Measurements from ENCODE around the gene HOXC10. TPM values are rescaled to one million over a fixed set of nuclear protein-coding genes. Genes with fewer than 3 reads are reported as not detected.

Gene HOXC10
- total RNA-seq, 2 donors from 2014 or later, result not detected

DNA sequence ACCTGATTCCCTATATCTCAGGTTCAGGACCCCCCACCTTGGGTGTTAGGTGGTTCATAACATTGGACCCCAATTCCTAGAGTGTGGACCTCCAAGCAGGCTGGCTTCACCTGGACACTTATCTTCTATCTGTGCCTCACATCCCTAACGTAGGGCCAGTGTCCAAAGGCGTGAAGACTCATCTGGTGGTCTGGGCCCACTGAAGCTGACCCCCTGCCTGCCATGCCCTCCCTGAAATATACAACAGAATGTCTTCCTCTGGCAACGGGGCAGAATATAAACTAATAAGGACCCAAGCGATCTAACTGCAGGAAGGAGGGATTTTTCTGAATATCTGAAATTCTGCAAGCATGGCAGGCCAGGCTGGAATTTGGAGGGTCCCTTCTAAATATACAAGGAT, 40.7 kb upstream of the HOXC10 start:
- Mint-ChIP-seq H3K4me3 (no peak overlapping the region), H3K4me1 (ENCODE audit: low read depth) (peaks cover 7% of the 10 kb centered on the region), H3K36me3 (ENCODE audit: insufficient read depth in 2 of 2) (no peaks in the 10 kb centered on the region), H3K9me3 (no peaks in the 10 kb centered on the region), H3K27ac (no peak overlapping the region), H3K27me3 (ENCODE audit: low read depth) (peaks cover 97% of the 10 kb centered on the region)
- ATAC-seq (replicated peaks in 1 of 2) (no peak), DNase-seq (no peak)

DNA sequence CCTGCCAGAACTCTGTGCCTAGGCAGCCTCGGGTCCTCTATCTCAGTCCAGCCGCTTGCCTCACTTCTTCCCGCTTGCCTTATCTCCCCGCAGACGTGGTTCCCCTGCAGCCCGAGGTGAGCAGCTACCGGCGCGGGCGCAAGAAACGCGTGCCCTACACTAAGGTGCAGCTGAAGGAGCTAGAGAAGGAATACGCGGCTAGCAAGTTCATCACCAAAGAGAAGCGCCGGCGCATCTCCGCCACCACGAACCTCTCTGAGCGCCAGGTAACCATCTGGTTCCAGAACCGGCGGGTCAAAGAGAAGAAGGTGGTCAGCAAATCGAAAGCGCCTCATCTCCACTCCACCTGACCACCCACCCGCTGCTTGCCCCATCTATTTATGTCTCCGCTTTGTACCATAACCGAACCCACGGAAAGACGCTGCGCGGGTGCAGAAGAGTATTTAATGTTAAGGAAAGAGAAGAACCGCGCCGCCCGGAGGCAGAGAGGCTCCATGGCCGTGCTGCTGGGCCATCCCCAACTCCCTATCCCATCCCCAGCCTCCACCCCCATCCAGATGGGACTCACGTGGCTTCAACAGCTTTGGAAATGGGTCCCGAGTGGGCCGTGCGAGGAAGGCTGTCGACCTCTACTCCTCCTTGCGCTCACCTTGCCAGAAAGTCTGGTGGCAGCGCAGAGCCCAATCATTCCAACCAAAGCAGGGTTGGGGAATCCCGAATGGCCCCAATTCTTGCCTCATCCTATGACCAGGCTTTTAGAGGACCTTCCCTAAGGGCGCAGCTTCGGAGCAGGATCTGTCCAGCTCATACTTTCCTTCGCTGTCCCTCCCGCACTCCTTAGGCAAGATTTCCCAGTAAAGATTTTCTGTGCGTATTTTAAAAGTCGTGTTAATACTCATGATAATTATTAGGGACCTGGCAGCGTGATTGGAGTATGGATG, 39.8 kb upstream of the HOXC10 start:
- H3K36me3 Mint-ChIP-seq (ENCODE audit: insufficient read depth in 2 of 2), result no peaks in the 10 kb centered on the region
- no peaks in the 10 kb centered on the region for H3K9me3 Mint-ChIP-seq
- H3K4me3 Mint-ChIP-seq, result no peak overlapping the region
- no peak overlapping the region for H3K27ac Mint-ChIP-seq
- peaks cover 96% of the 10 kb centered on the region for H3K27me3 Mint-ChIP-seq (ENCODE audit: low read depth)
- no peak for DNase-seq
- H3K4me1 Mint-ChIP-seq (ENCODE audit: low read depth), result peaks cover 7% of the 10 kb centered on the region
- ATAC-seq (replicated peaks in 1 of 2), result no peak

GRCh38 chr12:53947743-53948142, 37.2 kb upstream of the HOXC10 start:
- DNase-seq (no peak), ATAC-seq (replicated peaks in 1 of 2) (no peak)
- Mint-ChIP-seq H3K36me3 (ENCODE audit: insufficient read depth in 2 of 2) (no peaks in the 10 kb centered on the region), H3K4me1 (ENCODE audit: low read depth) (peaks cover 22% of the 10 kb centered on the region), H3K9me3 (no peaks in the 10 kb centered on the region), H3K4me3 (no peak overlapping the region), H3K27ac (no peak overlapping the region), H3K27me3 (ENCODE audit: low read depth) (peaks cover 96% of the 10 kb centered on the region)

- DNase-seq, result no peak
- Mint-ChIP-seq H3K27me3 (ENCODE audit: low read depth) (peaks cover 96% of the 10 kb centered on the region), H3K27ac (no peak overlapping the region), H3K4me3 (no peak overlapping the region), H3K4me1 (ENCODE audit: low read depth) (peaks cover 32% of the 10 kb centered on the region), H3K9me3 (no peaks in the 10 kb centered on the region), H3K36me3 (ENCODE audit: insufficient read depth in 2 of 2) (no peaks in the 10 kb centered on the region)
- no peak for ATAC-seq (replicated peaks in 1 of 2)
Measured at GRCh38 chr12:53948650-53949593, 36.0 kb upstream of the HOXC10 start.

GRCh38 chr12:53949631-53950436, 35.1 kb upstream of the HOXC10 start:
- H3K4me1 Mint-ChIP-seq (ENCODE audit: low read depth), result peaks cover 32% of the 10 kb centered on the region
- peak in 1 of 2 donors; percentile 5 for ATAC-seq (replicated peaks in 1 of 2)
- no peak for DNase-seq
- no peak overlapping the region for H3K27ac Mint-ChIP-seq
- no peak overlapping the region for H3K4me3 Mint-ChIP-seq
- H3K27me3 Mint-ChIP-seq (ENCODE audit: low read depth), result peaks cover 96% of the 10 kb centered on the region
- H3K36me3 Mint-ChIP-seq (ENCODE audit: insufficient read depth in 2 of 2), result no peaks in the 10 kb centered on the region
- no peaks in the 10 kb centered on the region for H3K9me3 Mint-ChIP-seq

DNA sequence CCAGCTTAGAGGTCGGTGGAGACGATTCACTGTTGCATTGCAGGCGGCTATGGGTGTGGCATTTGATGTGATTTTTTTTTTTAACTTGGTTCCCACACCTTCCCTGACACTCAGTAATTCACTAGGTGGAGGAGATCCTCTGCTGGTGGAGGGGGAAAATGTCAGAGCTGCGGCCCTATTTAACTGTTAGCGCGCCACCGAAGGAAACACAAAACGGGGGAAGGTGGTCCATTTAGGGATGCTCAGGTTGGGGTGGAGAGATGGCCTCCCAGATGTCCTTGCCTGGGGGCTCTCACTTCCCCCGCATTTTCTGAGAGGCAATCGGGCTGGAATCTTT, 34.5 kb upstream of the HOXC10 start:
- DNase-seq, result no peak
- Mint-ChIP-seq H3K36me3 (ENCODE audit: insufficient read depth in 2 of 2) (no peaks in the 10 kb centered on the region), H3K4me1 (ENCODE audit: low read depth) (peaks cover 27% of the 10 kb centered on the region)

GRCh38 chr12:53950789-53951576, 34.0 kb upstream of the HOXC10 start:
- ATAC-seq (replicated peaks in 1 of 2) (peak in 1 of 2 donors; percentile 9), DNase-seq (no peak)
- Mint-ChIP-seq H3K27me3 (ENCODE audit: low read depth) (peaks cover 90% of the 10 kb centered on the region), H3K4me3 (peak overlapping the region in 1 of 2 donors; percentile 22), H3K4me1 (ENCODE audit: low read depth) (peaks cover 30% of the 10 kb centered on the region), H3K36me3 (ENCODE audit: insufficient read depth in 2 of 2) (no peaks in the 10 kb centered on the region), H3K9me3 (no peaks in the 10 kb centered on the region), H3K27ac (no peak overlapping the region)

More for the DNA sequence above, 34.5 kb upstream of the HOXC10 start:
- H3K9me3 Mint-ChIP-seq, result no peaks in the 10 kb centered on the region
- H3K27ac Mint-ChIP-seq, result peak overlapping the region; percentile 44
- no peak overlapping the region for H3K4me3 Mint-ChIP-seq
- peak in 1 of 2 donors; percentile 18 for ATAC-seq (replicated peaks in 1 of 2)
- peaks cover 90% of the 10 kb centered on the region for H3K27me3 Mint-ChIP-seq (ENCODE audit: low read depth)

- ATAC-seq (replicated peaks in 1 of 2) (no peak), DNase-seq (no peak)
- no peaks in the 10 kb centered on the region for H3K9me3 Mint-ChIP-seq
- peak overlapping the region in 1 of 2 donors; percentile 22 for H3K4me3 Mint-ChIP-seq
- peaks cover 90% of the 10 kb centered on the region for H3K27me3 Mint-ChIP-seq (ENCODE audit: low read depth)
- no peaks in the 10 kb centered on the region for H3K36me3 Mint-ChIP-seq (ENCODE audit: insufficient read depth in 2 of 2)
- peak overlapping the region; percentile 57 for H3K27ac Mint-ChIP-seq
- H3K4me1 Mint-ChIP-seq (ENCODE audit: low read depth), result peaks cover 38% of the 10 kb centered on the region
Measured at GRCh38 chr12:53951577-53952334, 33.2 kb upstream of the HOXC10 start.

- no peaks in the 10 kb centered on the region for H3K9me3 Mint-ChIP-seq
- H3K36me3 Mint-ChIP-seq (ENCODE audit: insufficient read depth in 2 of 2), result no peaks in the 10 kb centered on the region
- peak overlapping the region; percentile 57 for H3K27ac Mint-ChIP-seq
- H3K4me1 Mint-ChIP-seq (ENCODE audit: low read depth), result peaks cover 40% of the 10 kb centered on the region
- peaks cover 90% of the 10 kb centered on the region for H3K27me3 Mint-ChIP-seq (ENCODE audit: low read depth)
- H3K4me3 Mint-ChIP-seq, result peak overlapping the region in 1 of 2 donors; percentile 17
- DNase-seq, result no peak
- no peak for ATAC-seq (replicated peaks in 1 of 2)
Measured at GRCh38 chr12:53952335-53952694, 32.6 kb upstream of the HOXC10 start.

GRCh38 chr12:53952871-53953734, 31.8 kb upstream of the HOXC10 start:
- no peaks in the 10 kb centered on the region for H3K9me3 Mint-ChIP-seq
- peaks cover 40% of the 10 kb centered on the region for H3K4me1 Mint-ChIP-seq (ENCODE audit: low read depth)
- DNase-seq (no peak), ATAC-seq (replicated peaks in 1 of 2) (no peak)
- peak overlapping the region in 1 of 2 donors; percentile 46 for H3K4me3 Mint-ChIP-seq
- H3K27me3 Mint-ChIP-seq (ENCODE audit: low read depth), result peaks cover 90% of the 10 kb centered on the region
- H3K27ac Mint-ChIP-seq, result peak overlapping the region; percentile 46
- H3K36me3 Mint-ChIP-seq (ENCODE audit: insufficient read depth in 2 of 2), result no peaks in the 10 kb centered on the region

Measured in activated T-cell treated with anti-CD3 and anti-CD28 coated beads, Interleukin-2, amount 50 U/mL, for 72 hours (primary cell).